Measurements from ENCODE around the gene HCCS. TPM values are rescaled to one million over a fixed set of nuclear protein-coding genes. Genes with fewer than 3 reads are reported as not detected.

HCCS gene
- total and polyA plus RNA-seq, 2 of the 8 experiments (the other 6 are each of a cell fraction or from before 2014, with no cell fraction given), result 11.9 to 29.9 TPM

DNA sequence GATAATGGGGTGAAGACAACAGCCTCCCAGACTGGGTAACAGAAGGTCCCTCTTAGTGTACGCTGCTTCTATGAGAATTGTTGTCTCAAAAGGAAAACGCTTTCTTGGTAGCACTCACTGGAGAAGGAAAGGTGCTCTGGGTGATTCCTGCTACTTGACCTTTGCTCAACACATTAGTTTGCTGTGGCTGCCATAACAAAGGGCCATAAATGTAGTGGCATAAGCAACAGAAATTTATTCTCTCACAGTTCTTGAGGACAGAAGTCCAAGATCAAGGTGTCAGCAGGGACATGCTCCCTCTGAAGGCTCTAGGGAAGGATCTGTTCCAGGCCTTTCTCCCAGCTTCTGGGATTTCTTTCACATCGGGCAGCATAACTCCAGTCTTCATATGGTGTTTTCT lies 19.0 kb downstream of the HCCS start:
- Histone ChIP-seq H3K56ac (replicated peaks; ENCODE audit: insufficient read length, low read depth, low read length) (no peak overlapping the region), H4K91ac (replicated peaks; ENCODE audit: insufficient read length, low read length) (no peak overlapping the region), H3K79me2 (ENCODE audit: control insufficient read depth in 1 of 2, insufficient read depth in 2 of 2, low read length in 2 of 2) (no peaks in the 10 kb centered on the region), H3K23me2 (ENCODE audit: low read depth, low read length) (no peaks in the 10 kb centered on the region), H3K79me1 (ENCODE audit: low read depth, low read length) (no peaks in the 10 kb centered on the region), H3K14ac (ENCODE audit: insufficient read length) (no peak overlapping the region), H3K4ac (replicated peaks; ENCODE audit: insufficient read length, low read depth, low read length) (no peak overlapping the region), H3K4me3 (ENCODE audit: extremely low read depth in 1 of 4, insufficient read depth in 2 of 4, low read depth in 3 of 4, low read length in 4 of 4) (no peak overlapping the region), H2BK5ac (ENCODE audit: low read depth, low read length) (no peak overlapping the region), H2BK15ac (ENCODE audit: low read length) (no peak overlapping the region), H2BK20ac (ENCODE audit: low read length) (no peak overlapping the region), H3K9me3 (ENCODE audit: insufficient read depth in 2 of 2, low read depth in 1 of 2, low read length in 1 of 2) (no peaks in the 10 kb centered on the region), H3K27me3 (replicated peaks in 1 of 4; ENCODE audit: control insufficient read depth in 3 of 4, extremely low read depth in 1 of 4, insufficient read depth in 3 of 4, low read length in 3 of 4) (no peaks in the 10 kb centered on the region), H3K23ac (ENCODE audit: insufficient read length) (no peak overlapping the region), H3K27ac (ENCODE audit: low read depth, low read length) (no peak overlapping the region), H2AK5ac (ENCODE audit: low read depth, low read length) (no peak overlapping the region), H3K4me1 (replicated peaks in 1 of 4; ENCODE audit: control insufficient read depth in 3 of 4, insufficient read depth in 4 of 4, low read length in 3 of 4) (no peaks in the 10 kb centered on the region; a peak in 1 of 7 replicates), H3K36me3 (ENCODE audit: control insufficient read depth in 2 of 4, insufficient read depth in 4 of 4, low read length in 3 of 4) (no peaks in the 10 kb centered on the region), H2BK120ac (replicated peaks; ENCODE audit: low read depth, low read length) (no peak overlapping the region), H3K18ac (ENCODE audit: extremely low read depth, low read length) (no peak overlapping the region), H3K9ac (replicated peaks in 1 of 4; ENCODE audit: extremely low read depth in 1 of 4, low read depth in 3 of 4, low read length in 3 of 4) (no peak overlapping the region), H4K8ac (ENCODE audit: extremely low read depth, insufficient read depth, low read length) (no peak overlapping the region), H2AFZ (ENCODE audit: low read length) (no peak overlapping the region), H4K5ac (ENCODE audit: insufficient read length, low read depth, low read length) (no peak overlapping the region), H2BK12ac (ENCODE audit: low read depth, low read length) (no peak overlapping the region), H3K4me2 (ENCODE audit: insufficient read depth in 1 of 2, low read depth in 2 of 2, low read length in 2 of 2) (no peak overlapping the region), H4K20me1 (replicated peaks in 1 of 2; ENCODE audit: control insufficient read depth in 1 of 2, insufficient read depth in 2 of 2, low read length in 2 of 2) (no peaks in the 10 kb centered on the region)
- no peak for TF ChIP-seq CHD1 (IDR thresholded peaks at IDR 0.05; ENCODE audit: low read depth, low read length)
- POLR2A ChIA-PET (ENCODE audit: partially characterized antibody), result no interaction called here
- 83% methylated on average over 3 of the region's 3 CpGs; no CpG with 5 or more reads in 1 of the 2 experiments for WGBS, 2 experiments (ENCODE audit: extremely low coverage in 1 of 2, insufficient coverage in 1 of 2, insufficient read length in 1 of 2, insufficient replicate concordance in 2 of 2, low coverage in 1 of 2, low lambda C conversion rate in 2 of 2, missing lambda C conversion rate in 1 of 2)
- CTCF ChIA-PET (ENCODE audit: partially characterized antibody), result interaction anchor here (0.9 kb wide), 1 partner anchor 405 kb away, joined by 4 read pairs; no protein-coding TSS in a partner anchor
- FAIRE-seq, result no peak
- DNase-seq (ENCODE audit: low read depth in 1 of 2, low spot score in 2 of 2), result no peak

All from H1 (cell line).